RWPE2 (cell line): ENCODE measurements around the gene ZBTB3.

Experiments used
- ATAC-seq: fragments of 200-7000 bp; cut with Tn5 transposase; 3 replicates; pipeline ENCODE4 v1.9.1; 2021; ENCODE audit warnings: low read depth
- DNase-seq: peaks from one replicate; pipeline ENCODE4 v3.0.0-alpha.2; 2020; ENCODE audit warnings: low spot score
- H3K27ac ChIP-seq: fragments of 450-650 bp; 2 replicates; pipeline ENCODE4 v1.5.1; 2017; ENCODE audit warnings: mild to moderate bottlenecking; ENCODE audit not compliant: poor library complexity, severe bottlenecking
- H3K27me3 ChIP-seq: fragments of 250-450 bp; sonication (Bioruptor Pico); 2 replicates; pipeline ENCODE4 v1.5.1; 2021; ENCODE audit warnings: mild to moderate bottlenecking, moderate library complexity; ENCODE audit not compliant: insufficient read depth, poor library complexity, severe bottlenecking
- H3K36me3 ChIP-seq: fragments of 250-450 bp; sonication (Bioruptor Pico); 2 replicates; pipeline ENCODE4 v1.5.1; 2020; ENCODE audit warnings: low read depth, mild to moderate bottlenecking, moderate library complexity
- H3K4me1 ChIP-seq: fragments of 250-450 bp; sonication (Bioruptor Pico); 2 replicates; pipeline ENCODE4 v1.5.1; 2021; ENCODE audit warnings: mild to moderate bottlenecking, moderate library complexity; ENCODE audit not compliant: insufficient read depth, poor library complexity, severe bottlenecking
- H3K4me3 ChIP-seq: fragments of 250-450 bp; sonication (Bioruptor Pico); 2 replicates; pipeline ENCODE4 v1.5.1; 2021; ENCODE audit warnings: mild to moderate bottlenecking, moderate library complexity; ENCODE audit not compliant: severe bottlenecking
- H3K9me3 ChIP-seq: fragments of 250-450 bp; sonication (Bioruptor Pico); 2 replicates; pipeline ENCODE4 v1.5.1; 2021; ENCODE audit warnings: mild to moderate bottlenecking, moderate library complexity; ENCODE audit not compliant: severe bottlenecking
- CTCF ChIP-seq: fragments of 450-650 bp; IDR thresholded peaks from one replicate; pipeline ENCODE4 v1.5.1; 2017; ENCODE audit warnings: mild to moderate bottlenecking, moderate library complexity; ENCODE audit not compliant: poor library complexity, severe bottlenecking

The ZBTB3 gene

GRCh38 chr11:62753736-62754603 lies at the start of gene ZBTB3:
TSS of gene ZBTB3 (minus strand) at chr11:62754160. CDS start at chr11:62753664, 496 bp downstream.
- peak within 1 kb of the TSS; percentile 44 for H3K27ac ChIP-seq
- no peaks in the 10 kb centered on the region for H3K9me3 ChIP-seq
- H3K36me3 ChIP-seq: peaks cover 18% of the 10 kb centered on the region
- no peaks in the 10 kb centered on the region for H3K27me3 ChIP-seq
- H3K4me3 ChIP-seq: peak within 1 kb of the TSS; percentile 85
- ATAC-seq (peak; percentile 98), DNase-seq (peak; percentile 98)
- no peaks in the 10 kb centered on the region for H3K4me1 ChIP-seq
- no peak for TF ChIP-seq CTCF

- no peaks in the 10 kb centered on the region for H3K27me3 ChIP-seq
- no peak overlapping the region for H3K27ac ChIP-seq
- no peak for ATAC-seq
- H3K4me1 ChIP-seq: peaks cover 4% of the 10 kb centered on the region
- no peak for TF ChIP-seq CTCF
- H3K36me3 ChIP-seq: peaks cover 69% of the 10 kb centered on the region
- no peaks in the 10 kb centered on the region for H3K9me3 ChIP-seq
- H3K4me3 ChIP-seq: no peak overlapping the region
- no peak for DNase-seq
These were observed 47.1 kb upstream of the ZBTB3 start for GRCh38 chr11:62801071-62801470.

GRCh38 chr11:62799486-62799885 lies 45.5 kb upstream of the ZBTB3 start:
- no peaks in the 10 kb centered on the region for H3K27me3 ChIP-seq
- peaks cover 4% of the 10 kb centered on the region for H3K4me1 ChIP-seq
- H3K36me3 ChIP-seq: peaks cover 85% of the 10 kb centered on the region
- no peaks in the 10 kb centered on the region for H3K9me3 ChIP-seq
- no peak for ATAC-seq
- no peak overlapping the region for H3K4me3 ChIP-seq
- no peak overlapping the region for H3K27ac ChIP-seq
- TF ChIP-seq CTCF: no peak
- no peak for DNase-seq

GRCh38 chr11:62796281-62796680 lies 42.3 kb upstream of the ZBTB3 start:
- H3K27me3 ChIP-seq: no peaks in the 10 kb centered on the region
- H3K9me3 ChIP-seq: no peaks in the 10 kb centered on the region
- no peak for DNase-seq
- H3K4me3 ChIP-seq: no peak overlapping the region
- no peak for ATAC-seq
- H3K36me3 ChIP-seq: peaks cover 84% of the 10 kb centered on the region
- TF ChIP-seq CTCF: no peak
- peaks cover 3% of the 10 kb centered on the region for H3K4me1 ChIP-seq
- H3K27ac ChIP-seq: no peak overlapping the region

- H3K27me3 ChIP-seq: no peaks in the 10 kb centered on the region
- H3K4me3 ChIP-seq: no peak overlapping the region
- no peak for TF ChIP-seq CTCF
- H3K4me1 ChIP-seq: peaks cover 3% of the 10 kb centered on the region
- ATAC-seq (no peak), DNase-seq (no peak)
- H3K27ac ChIP-seq: no peak overlapping the region
- peaks cover 76% of the 10 kb centered on the region for H3K36me3 ChIP-seq
- no peaks in the 10 kb centered on the region for H3K9me3 ChIP-seq
These were observed 40.3 kb upstream of the ZBTB3 start for GRCh38 chr11:62794201-62794775.
